ENCODE data around the gene AIFM3. TPM values are rescaled to one million over a fixed set of nuclear protein-coding genes. Genes with fewer than 3 reads are reported as not detected.
A peak's percentile ranks its signal among the peaks of the same experiment; 100 is the strongest.

Gene AIFM3
- total RNA-seq, 2 donors from 2014 or later: 1.4 to 1.8 TPM

GRCh38 chr22:21025763-21026755 is 59.0 kb downstream of the AIFM3 start:
- TF ChIP-seq POLR2A (IDR thresholded peaks at IDR 0.05) (no peak), POLR2AphosphoS5 (IDR thresholded peaks at IDR 0.05) (no peak), CTCF (IDR thresholded peaks at IDR 0.05) (no peak)
- H3K9me3 ChIP-seq: no peaks in the 10 kb centered on the region
- no peak overlapping the region for H3K4me3 ChIP-seq
- no peaks in the 10 kb centered on the region for H3K36me3 ChIP-seq
- 72% methylated on average over 27 of the region's 27 CpGs for WGBS
- no peak overlapping the region for H3K27ac ChIP-seq
- intact Hi-C loops (cut with DNase I): no loop called here
- no peak for DNase-seq (ENCODE audit: low spot score)
- no peaks in the 10 kb centered on the region for H3K4me1 ChIP-seq (replicated peaks)
- H3K27me3 ChIP-seq (replicated peaks; ENCODE audit: insufficient read depth): no peaks in the 10 kb centered on the region

- 46% methylated on average over 13 of the region's 14 CpGs for WGBS
- intact Hi-C loops (cut with DNase I): no loop called here
- no peak overlapping the region for H3K27ac ChIP-seq
- no peaks in the 10 kb centered on the region for H3K27me3 ChIP-seq (replicated peaks; ENCODE audit: insufficient read depth)
- DNase-seq (ENCODE audit: low spot score): peak; percentile 49
- H3K4me1 ChIP-seq (replicated peaks): peaks cover 3% of the 10 kb centered on the region
- H3K9me3 ChIP-seq: no peaks in the 10 kb centered on the region
- no peaks in the 10 kb centered on the region for H3K36me3 ChIP-seq
- TF ChIP-seq POLR2A (IDR thresholded peaks at IDR 0.05) (no peak), CTCF (IDR thresholded peaks at IDR 0.05) (no peak)
- no peak overlapping the region for H3K4me3 ChIP-seq
These were observed 60.0 kb downstream of the AIFM3 start for GRCh38 chr22:21026783-21027692.

- TF ChIP-seq POLR2A (IDR thresholded peaks at IDR 0.05): no peak
- TF ChIP-seq POLR2AphosphoS5 (IDR thresholded peaks at IDR 0.05): no peak
- TF ChIP-seq CTCF (IDR thresholded peaks at IDR 0.05): no peak
- no peak for DNase-seq (ENCODE audit: low spot score)
- Histone ChIP-seq H3K27ac (no peak overlapping the region), H3K4me3 (no peak overlapping the region), H3K27me3 (replicated peaks; ENCODE audit: insufficient read depth) (no peaks in the 10 kb centered on the region), H3K9me3 (no peaks in the 10 kb centered on the region), H3K4me1 (replicated peaks) (peaks cover 5% of the 10 kb centered on the region), H3K36me3 (no peaks in the 10 kb centered on the region)
- intact Hi-C loops (cut with DNase I): no loop called here
- 95% methylated on average over 8 of the region's 13 CpGs for WGBS
These were observed 61.5 kb downstream of the AIFM3 start for GRCh38 chr22:21028277-21029251.

- DNase-seq (ENCODE audit: low spot score): no peak
- H3K4me1 ChIP-seq (replicated peaks): peaks cover 5% of the 10 kb centered on the region
- no peak for TF ChIP-seq CTCF (IDR thresholded peaks at IDR 0.05)
- TF ChIP-seq POLR2A (IDR thresholded peaks at IDR 0.05): no peak
- no peak for TF ChIP-seq POLR2AphosphoS5 (IDR thresholded peaks at IDR 0.05)
- intact Hi-C loops (cut with DNase I): no loop called here
- H3K4me3 ChIP-seq: no peak overlapping the region
- no peaks in the 10 kb centered on the region for H3K9me3 ChIP-seq
- H3K27me3 ChIP-seq (replicated peaks; ENCODE audit: insufficient read depth): no peaks in the 10 kb centered on the region
- H3K36me3 ChIP-seq: no peaks in the 10 kb centered on the region
- 70% methylated on average over 12 of the region's 12 CpGs for WGBS
- no peak overlapping the region for H3K27ac ChIP-seq
These were observed 62.5 kb downstream of the AIFM3 start for GRCh38 chr22:21029486-21030025.
